Measurements from ENCODE around the gene LRMDA.

LRMDA gene

GRCh38 chr10:76309070-76309469 lies 877.6 kb downstream of the LRMDA start:
- no peak for TF ChIP-seq CTCF (IDR thresholded peaks at IDR 0.05)

- TF ChIP-seq CTCF (IDR thresholded peaks at IDR 0.05): no peak
These were observed 878.5 kb downstream of the LRMDA start for GRCh38 chr10:76309741-76310587.

GRCh38 chr10:76310588-76311080 lies 879.2 kb downstream of the LRMDA start:
- no peak for TF ChIP-seq CTCF (IDR thresholded peaks at IDR 0.05)

- TF ChIP-seq CTCF (IDR thresholded peaks at IDR 0.05): peak; percentile 60
These were observed 880.6 kb downstream of the LRMDA start for GRCh38 chr10:76311752-76312636.

GRCh38 chr10:76315240-76315639 lies 883.8 kb downstream of the LRMDA start:
- TF ChIP-seq CTCF (IDR thresholded peaks at IDR 0.05): peak; percentile 33

- no peak for TF ChIP-seq CTCF (IDR thresholded peaks at IDR 0.05)
These were observed 884.8 kb downstream of the LRMDA start for GRCh38 chr10:76316234-76316633.

GRCh38 chr10:76317078-76317477 lies 885.7 kb downstream of the LRMDA start:
- TF ChIP-seq CTCF (IDR thresholded peaks at IDR 0.05): no peak
